ENCODE measurements around the gene BNC2. TPM values are rescaled to one million over a fixed set of nuclear protein-coding genes. Genes with fewer than 3 reads are reported as not detected.

The BNC2 gene
- total RNA-seq, 1 donor from 2014 or later: 38.0 TPM

- Histone ChIP-seq H3K9ac (ENCODE audit: low read length) (no peak overlapping the region), H3K79me2 (ENCODE audit: insufficient read depth, low read length) (peaks cover 21% of the 10 kb centered on the region), H3K4me2 (ENCODE audit: low read length) (no peak overlapping the region), H3K27me3 (ENCODE audit: insufficient read depth, low read length) (no peaks in the 10 kb centered on the region), H2AFZ (ENCODE audit: low read depth, low read length) (no peak overlapping the region), H4K20me1 (ENCODE audit: insufficient read depth, low read length) (no peaks in the 10 kb centered on the region), H3K36me3 (ENCODE audit: insufficient read depth, low read length) (no peaks in the 10 kb centered on the region), H3K4me1 (ENCODE audit: insufficient read depth, low read length) (peaks cover 22% of the 10 kb centered on the region), H3K4me3 (ENCODE audit: insufficient read depth, low read depth, low read length) (no peak overlapping the region), H3K27ac (ENCODE audit: low read depth, low read length) (no peak overlapping the region), H3K9me3 (ENCODE audit: insufficient read depth, low read depth, low read length) (no peaks in the 10 kb centered on the region)
- TF ChIP-seq, protein P1, sequence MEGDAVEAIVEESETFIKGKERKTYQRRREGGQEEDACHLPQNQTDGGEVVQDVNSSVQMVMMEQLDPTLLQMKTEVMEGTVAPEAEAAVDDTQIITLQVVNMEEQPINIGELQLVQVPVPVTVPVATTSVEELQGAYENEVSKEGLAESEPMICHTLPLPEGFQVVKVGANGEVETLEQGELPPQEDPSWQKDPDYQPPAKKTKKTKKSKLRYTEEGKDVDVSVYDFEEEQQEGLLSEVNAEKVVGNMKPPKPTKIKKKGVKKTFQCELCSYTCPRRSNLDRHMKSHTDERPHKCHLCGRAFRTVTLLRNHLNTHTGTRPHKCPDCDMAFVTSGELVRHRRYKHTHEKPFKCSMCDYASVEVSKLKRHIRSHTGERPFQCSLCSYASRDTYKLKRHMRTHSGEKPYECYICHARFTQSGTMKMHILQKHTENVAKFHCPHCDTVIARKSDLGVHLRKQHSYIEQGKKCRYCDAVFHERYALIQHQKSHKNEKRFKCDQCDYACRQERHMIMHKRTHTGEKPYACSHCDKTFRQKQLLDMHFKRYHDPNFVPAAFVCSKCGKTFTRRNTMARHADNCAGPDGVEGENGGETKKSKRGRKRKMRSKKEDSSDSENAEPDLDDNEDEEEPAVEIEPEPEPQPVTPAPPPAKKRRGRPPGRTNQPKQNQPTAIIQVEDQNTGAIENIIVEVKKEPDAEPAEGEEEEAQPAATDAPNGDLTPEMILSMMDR (IDR thresholded peaks at IDR 0.05; ENCODE audit: insufficient read depth, low read depth, low read length): no peak
- TF ChIP-seq EZH2 (IDR thresholded peaks at IDR 0.05; ENCODE audit: insufficient read depth, low read length): no peak
- H3K4me1 Mint-ChIP-seq (ENCODE audit: low read depth, unreplicated experiment): peaks cover 38% of the 10 kb centered on the region
- no peak overlapping the region for H3K4me3 Mint-ChIP-seq (ENCODE audit: unreplicated experiment)
- H3K27ac Mint-ChIP-seq (ENCODE audit: unreplicated experiment): no peak overlapping the region
- DNase-seq (ENCODE audit: low read depth) (no peak), FAIRE-seq (no peak)
- H3K36me3 Mint-ChIP-seq (ENCODE audit: low read depth, unreplicated experiment): no peaks in the 10 kb centered on the region
- H3K9me3 Mint-ChIP-seq (ENCODE audit: unreplicated experiment): no peaks in the 10 kb centered on the region
- H3K27me3 Mint-ChIP-seq (ENCODE audit: low read depth, unreplicated experiment): no peaks in the 10 kb centered on the region
Observed at GRCh38 chr9:16821344-16821743, 49.1 kb downstream of the BNC2 start.

- no peaks in the 10 kb centered on the region for H3K9me3 Mint-ChIP-seq (ENCODE audit: unreplicated experiment)
- no peak overlapping the region for H3K4me2 ChIP-seq (ENCODE audit: low read length)
Observed at GRCh38 chr9:16817514-16817913, 53.0 kb downstream of the BNC2 start.

DNA sequence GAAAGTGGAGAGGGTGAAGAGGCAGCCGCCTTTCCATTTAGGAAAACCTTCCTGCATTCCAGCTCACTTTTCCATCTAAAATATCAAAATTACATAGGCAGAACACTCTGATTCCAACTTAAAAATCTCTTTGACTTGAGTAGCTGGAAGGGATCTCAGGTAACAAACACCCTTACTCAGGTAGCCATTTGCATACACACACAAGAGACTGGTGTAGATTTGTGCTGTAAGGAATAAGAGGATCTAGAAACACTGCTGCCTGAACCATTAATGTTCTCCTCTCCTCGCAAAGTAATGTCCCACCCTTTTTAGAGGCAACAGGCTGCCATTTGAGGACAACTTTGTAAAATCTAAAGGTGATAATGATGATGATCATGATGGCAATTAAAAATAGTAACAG, 53.5 kb downstream of the BNC2 start:
- H3K4me3 ChIP-seq (ENCODE audit: insufficient read depth, low read depth, low read length): no peak overlapping the region
- H2AFZ ChIP-seq (ENCODE audit: low read depth, low read length): no peak overlapping the region
- TF ChIP-seq, protein P1 (IDR thresholded peaks at IDR 0.05; ENCODE audit: insufficient read depth, low read depth, low read length): no peak
- TF ChIP-seq EZH2 (IDR thresholded peaks at IDR 0.05; ENCODE audit: insufficient read depth, low read length): no peak
- no peak overlapping the region for H3K9ac ChIP-seq (ENCODE audit: low read length)
- Mint-ChIP-seq H3K9me3 (ENCODE audit: unreplicated experiment) (no peaks in the 10 kb centered on the region), H3K27ac (ENCODE audit: unreplicated experiment) (no peak overlapping the region), H3K36me3 (ENCODE audit: low read depth, unreplicated experiment) (no peaks in the 10 kb centered on the region), H3K4me1 (ENCODE audit: low read depth, unreplicated experiment) (peaks cover 20% of the 10 kb centered on the region), H3K4me3 (ENCODE audit: unreplicated experiment) (no peak overlapping the region), H3K27me3 (ENCODE audit: low read depth, unreplicated experiment) (no peaks in the 10 kb centered on the region)
- H3K4me2 ChIP-seq (ENCODE audit: low read length): no peak overlapping the region
- no peak for FAIRE-seq
- no peak overlapping the region for H3K27ac ChIP-seq (ENCODE audit: low read depth, low read length)
- H3K9me3 ChIP-seq (ENCODE audit: insufficient read depth, low read depth, low read length): no peaks in the 10 kb centered on the region
- no peaks in the 10 kb centered on the region for H3K4me1 ChIP-seq (ENCODE audit: insufficient read depth, low read length)
- DNase-seq (ENCODE audit: low read depth): no peak
- peaks cover 12% of the 10 kb centered on the region for H3K79me2 ChIP-seq (ENCODE audit: insufficient read depth, low read length)
- H3K36me3 ChIP-seq (ENCODE audit: insufficient read depth, low read length): no peaks in the 10 kb centered on the region
- H3K27me3 ChIP-seq (ENCODE audit: insufficient read depth, low read length): no peaks in the 10 kb centered on the region
- peaks cover 7% of the 10 kb centered on the region for H4K20me1 ChIP-seq (ENCODE audit: insufficient read depth, low read length)

More at GRCh38 chr9:16817514-16817913, 53.0 kb downstream of the BNC2 start:
- Mint-ChIP-seq H3K36me3 (ENCODE audit: low read depth, unreplicated experiment) (no peaks in the 10 kb centered on the region), H3K27me3 (ENCODE audit: low read depth, unreplicated experiment) (no peaks in the 10 kb centered on the region), H3K4me1 (ENCODE audit: low read depth, unreplicated experiment) (peaks cover 20% of the 10 kb centered on the region), H3K4me3 (ENCODE audit: unreplicated experiment) (no peak overlapping the region), H3K27ac (ENCODE audit: unreplicated experiment) (no peak overlapping the region)
- Histone ChIP-seq H3K27me3 (ENCODE audit: insufficient read depth, low read length) (no peaks in the 10 kb centered on the region), H2AFZ (ENCODE audit: low read depth, low read length) (no peak overlapping the region), H3K36me3 (ENCODE audit: insufficient read depth, low read length) (no peaks in the 10 kb centered on the region), H3K4me3 (ENCODE audit: insufficient read depth, low read depth, low read length) (no peak overlapping the region), H3K4me1 (ENCODE audit: insufficient read depth, low read length) (no peaks in the 10 kb centered on the region), H3K9ac (ENCODE audit: low read length) (no peak overlapping the region), H3K9me3 (ENCODE audit: insufficient read depth, low read depth, low read length) (no peaks in the 10 kb centered on the region), H4K20me1 (ENCODE audit: insufficient read depth, low read length) (peaks cover 3% of the 10 kb centered on the region), H3K79me2 (ENCODE audit: insufficient read depth, low read length) (peaks cover 17% of the 10 kb centered on the region), H3K27ac (ENCODE audit: low read depth, low read length) (no peak overlapping the region)
- no peak for TF ChIP-seq EZH2 (IDR thresholded peaks at IDR 0.05; ENCODE audit: insufficient read depth, low read length)
- TF ChIP-seq, protein P1 (IDR thresholded peaks at IDR 0.05; ENCODE audit: insufficient read depth, low read depth, low read length): no peak
- no peak for FAIRE-seq
- DNase-seq (ENCODE audit: low read depth): no peak

All from astrocyte (in vitro differentiated cells and primary cell).